Measurements from ENCODE around the gene OR52N2.

The OR52N2 gene

GRCh38 chr11:5808500-5809121 lies at the start of gene OR52N2:
Gene OR52N2, plus strand, starts transcription at chr11:5808924. Its CDS starts 11,412 bp downstream, at chr11:5820336.
- DNase-seq: peak in 49 of 56 donors; percentile 1 to 81 (median 28)

GRCh38 chr11:5767056-5767455 lies 41.7 kb upstream of the OR52N2 start:
- no peak for DNase-seq

GRCh38 chr11:5783255-5783654 lies 25.5 kb upstream of the OR52N2 start, which contains the start of gene OR52N5:
Gene OR52N5, minus strand, starts transcription at chr11:5783355. Its CDS starts 4,721 bp downstream, at chr11:5778634.
- DNase-seq: no peak

GRCh38 chr11:5791165-5791564 lies 17.6 kb upstream of the OR52N2 start, which contains the start of gene OR52N1:
Gene OR52N1, minus strand, starts transcription at chr11:5791265. Its CDS starts 2,449 bp downstream, at chr11:5788816.
- no peak for DNase-seq

- no peak for DNase-seq
Observed at GRCh38 chr11:5796541-5796940, 12.2 kb upstream of the OR52N2 start.

GRCh38 chr11:5803982-5804381 lies 4.7 kb upstream of the OR52N2 start:
- DNase-seq: no peak

- no peak for DNase-seq
Observed at GRCh38 chr11:5807580-5807979, 1.1 kb upstream of the OR52N2 start.

GRCh38 chr11:5809122-5809519 lies 397 bp downstream of the OR52N2 start:
- no peak for DNase-seq

- no peak for DNase-seq
Observed at GRCh38 chr11:5809905-5810795, 1.4 kb downstream of the OR52N2 start.

GRCh38 chr11:5815534-5815933 lies 6.8 kb downstream of the OR52N2 start:
- no peak for DNase-seq

- DNase-seq: no peak
Observed at GRCh38 chr11:5818245-5818886, 9.6 kb downstream of the OR52N2 start.

GRCh38 chr11:5831196-5831829 lies 22.6 kb downstream of the OR52N2 start:
- DNase-seq: no peak

- DNase-seq: no peak
Observed at GRCh38 chr11:5833446-5833845, 24.7 kb downstream of the OR52N2 start.

GRCh38 chr11:5837695-5838094 lies 29.0 kb downstream of the OR52N2 start:
- no peak for DNase-seq

- DNase-seq: no peak
Observed at GRCh38 chr11:5841797-5842196, 33.1 kb downstream of the OR52N2 start, which contains the start of gene OR52E6. Gene OR52E6, minus strand, starts transcription at chr11:5841897. Its CDS starts 0 bp downstream, at chr11:5841897.

- DNase-seq: no peak
Observed at GRCh38 chr11:5846701-5847100, 38.0 kb downstream of the OR52N2 start.

GRCh38 chr11:5847711-5848110 lies 39.0 kb downstream of the OR52N2 start:
- DNase-seq: no peak

- DNase-seq: no peak
Observed at GRCh38 chr11:5851002-5851401, 42.3 kb downstream of the OR52N2 start.

- DNase-seq: no peak
Observed at GRCh38 chr11:5857590-5857989, 48.9 kb downstream of the OR52N2 start, which contains the start of gene OR52E8. Gene OR52E8, minus strand, starts transcription at chr11:5857690. Its CDS starts 0 bp downstream, at chr11:5857690.

GRCh38 chr11:5865826-5866225 lies 57.1 kb downstream of the OR52N2 start:
- no peak for DNase-seq
